H9 (cell line): Measurements from ENCODE around the gene KREMEN1. TPM values are rescaled to one million over a fixed set of nuclear protein-coding genes. Genes with fewer than 3 reads are reported as not detected.

ENCODE experiments used
- DNase-seq: peaks from one replicate; pipeline ENCODE4 v3.0.0-alpha.2; 2017
- H2AFZ ChIP-seq: one replicate; pipeline ENCODE4 v1.6.1; 2013; ENCODE audit warnings: mild to moderate bottlenecking, low read length, control low read depth, moderate library complexity
- H2AK5ac ChIP-seq: 2 replicates; pipeline ENCODE4 v1.6.1; 2013; ENCODE audit warnings: low read length, control low read depth, mixed read lengths; ENCODE audit not compliant: insufficient read length
- H2BK120ac ChIP-seq: one replicate; pipeline ENCODE4 v1.6.1; 2013; ENCODE audit warnings: low read depth, mild to moderate bottlenecking, low read length, control low read depth, inconsistent platforms; ENCODE audit not compliant: poor library complexity, severe bottlenecking
- H2BK12ac ChIP-seq: 2 replicates; pipeline ENCODE4 v1.6.1; 2013; ENCODE audit warnings: low read length, control low read depth, mixed read lengths, low read depth; ENCODE audit not compliant: insufficient read length
- H2BK15ac ChIP-seq: 2 replicates; pipeline ENCODE4 v1.6.1; 2013; ENCODE audit warnings: low read depth, low read length, control low read depth
- H2BK20ac ChIP-seq: one replicate; pipeline ENCODE4 v1.6.1; 2013; ENCODE audit warnings: low read depth, mild to moderate bottlenecking, low read length, control low read depth, inconsistent platforms; ENCODE audit not compliant: poor library complexity, severe bottlenecking
- H2BK5ac ChIP-seq: 2 replicates; pipeline ENCODE4 v1.6.1; 2013; ENCODE audit warnings: low read length, control low read depth, mixed read lengths; ENCODE audit not compliant: insufficient read length
- H3K14ac ChIP-seq: 2 replicates; pipeline ENCODE4 v1.6.1; 2013; ENCODE audit warnings: low read length, control low read depth; ENCODE audit not compliant: insufficient read depth
- H3K18ac ChIP-seq: 2 replicates; pipeline ENCODE4 v1.6.1; 2013; ENCODE audit warnings: low read depth, mild to moderate bottlenecking, mixed read lengths, low read length, control low read depth; ENCODE audit not compliant: insufficient read length
- H3K23ac ChIP-seq: 2 replicates; pipeline ENCODE4 v1.6.1; 2013; ENCODE audit warnings: low read length, control low read depth, mixed read lengths, low read depth; ENCODE audit not compliant: insufficient read length
- H3K23me2 ChIP-seq: 2 replicates; pipeline ENCODE4 v1.6.1; 2013; ENCODE audit warnings: low read depth, mild to moderate bottlenecking, mixed read lengths, low read length, control low read depth; ENCODE audit not compliant: insufficient read length, poor library complexity, severe bottlenecking
- H3K27ac ChIP-seq: 2 replicates; pipeline ENCODE4 v1.5.1; 2013; ENCODE audit warnings: low read length, control low read depth, mixed read lengths, low read depth; ENCODE audit not compliant: insufficient read length
- H3K27me3 ChIP-seq: 2 replicates; pipeline ENCODE4 v1.6.1; 2013; ENCODE audit warnings: low read length, control low read depth, inconsistent platforms; ENCODE audit not compliant: insufficient read depth
- H3K4ac ChIP-seq: 2 replicates; pipeline ENCODE4 v1.6.1; 2013; ENCODE audit warnings: low read depth, mild to moderate bottlenecking, control low read depth, inconsistent platforms, low read length, moderate library complexity
- H3K4me1 ChIP-seq: 2 replicates; pipeline ENCODE4 v1.6.1; 2013; ENCODE audit warnings: low read length, control low read depth, inconsistent platforms; ENCODE audit not compliant: insufficient read depth
- H3K4me2 ChIP-seq: 2 replicates; pipeline ENCODE4 v1.6.1; 2013; ENCODE audit warnings: low read length, control low read depth, mixed read lengths; ENCODE audit not compliant: insufficient read length, insufficient read depth
- H3K56ac ChIP-seq: 2 replicates; pipeline ENCODE4 v1.6.1; 2013; ENCODE audit warnings: low read depth, mild to moderate bottlenecking, mixed read lengths, low read length, control low read depth; ENCODE audit not compliant: insufficient read length
- H3K79me1 ChIP-seq: 2 replicates; pipeline ENCODE4 v1.6.1; 2013; ENCODE audit warnings: low read depth, mild to moderate bottlenecking, moderate library complexity, low read length, control low read depth, inconsistent platforms; ENCODE audit not compliant: insufficient read depth, poor library complexity, severe bottlenecking
- H3K79me2 ChIP-seq: 2 replicates; pipeline ENCODE4 v1.6.1; 2013; ENCODE audit warnings: low read length, control low read depth, inconsistent platforms; ENCODE audit not compliant: insufficient read depth
- H3K9ac ChIP-seq: 2 replicates; pipeline ENCODE4 v1.6.1; 2013; ENCODE audit warnings: low read length, control low read depth, mixed read lengths; ENCODE audit not compliant: insufficient read length; ENCODE audit errors: extremely low read depth
- H3K9me3 ChIP-seq: one replicate; pipeline ENCODE4 v1.6.1; 2013; ENCODE audit warnings: low read depth, low read length, inconsistent platforms; ENCODE audit not compliant: control insufficient read depth
- H3T11ph ChIP-seq: one replicate; pipeline ENCODE4 v1.6.1; 2013; ENCODE audit warnings: mild to moderate bottlenecking, low read length, control low read depth, inconsistent platforms
- H4K20me1 ChIP-seq: one replicate; pipeline ENCODE4 v1.6.1; 2013; ENCODE audit not compliant: control insufficient read depth, insufficient read length, insufficient read depth
- H4K5ac ChIP-seq: 2 replicates; pipeline ENCODE4 v1.6.1; 2013; ENCODE audit warnings: low read depth, mild to moderate bottlenecking, mixed read lengths, low read length, control low read depth; ENCODE audit not compliant: insufficient read length
- H4K8ac ChIP-seq: replicated peaks from 2 replicates; pipeline ENCODE4 v1.6.1; 2013; ENCODE audit warnings: low read length, control low read depth, mixed read lengths, low read depth; ENCODE audit not compliant: insufficient read length
- H4K91ac ChIP-seq: 2 replicates; pipeline ENCODE4 v1.6.1; 2013; ENCODE audit warnings: low read depth, mild to moderate bottlenecking, moderate library complexity, mixed read lengths, low read length, control low read depth; ENCODE audit not compliant: insufficient read length
- H3K27ac Mint-ChIP-seq, 3 experiments: 2 replicates in 2 of 3; 3 replicates in 1 of 3; pipeline ENCODE4 v1.8.0; 2020 to 2021; ENCODE audit warnings: mixed read lengths in 3 of 3, mild to moderate bottlenecking in 1 of 3, moderate library complexity in 1 of 3
- H3K27me3 Mint-ChIP-seq: 2 replicates; pipeline ENCODE4 v1.8.0; 2021; ENCODE audit warnings: low read depth, mild to moderate bottlenecking, moderate library complexity, mixed read lengths
- H3K36me3 Mint-ChIP-seq, 3 experiments: 2 replicates in 2 of 3; 3 replicates in 1 of 3; pipeline ENCODE4 v1.8.0; 2020 to 2021; ENCODE audit warnings: low read depth in 3 of 3, mixed read lengths in 3 of 3; ENCODE audit not compliant: insufficient read depth in 1 of 3
- H3K4me1 Mint-ChIP-seq, 2 experiments: 2 replicates each; pipeline ENCODE4 v1.8.0; 2020; ENCODE audit warnings: mixed read lengths in 2 of 2
- H3K4me3 Mint-ChIP-seq, 2 experiments: 2 replicates in 1 of 2; 3 replicates in 1 of 2; pipeline ENCODE4 v1.8.0; 2020 to 2021; ENCODE audit warnings: mild to moderate bottlenecking in 2 of 2, mixed read lengths in 2 of 2, moderate library complexity in 1 of 2
- H3K9me3 Mint-ChIP-seq, 2 experiments: 2 replicates in 1 of 2; 3 replicates in 1 of 2; pipeline ENCODE4 v1.8.0; 2020; ENCODE audit warnings: mild to moderate bottlenecking in 2 of 2, mixed read lengths in 2 of 2, moderate library complexity in 1 of 2
- CTCF ChIP-seq: fragments of 200-600 bp; sonication (generic); conservative IDR thresholded peaks from 3 replicates; pipeline ENCODE4 v1.8.0; 2021; ENCODE audit warnings: antibody characterized with exemption, mild to moderate bottlenecking
- WGBS: extraction: QIAGEN DNeasy Blood & Tissue Kit; methylation state at CpG from one replicate; pipeline ENCODE4 v1.1.7; 2013; ENCODE audit warnings: missing lambda C conversion rate, low lambda C conversion rate, mixed read lengths; ENCODE audit not compliant: insufficient read length; ENCODE audit errors: extremely low coverage; 5-methylcytosine and 5-hydroxymethylcytosine counted together
- total RNA-seq: library from RNA; stranded (reverse); gene quantifications from 2 replicates; pipeline ENCODE4 v1.2.1, GENCODE V29; 2021

The KREMEN1 gene
- total RNA-seq, 1 experiment from 2014 or later = 2.4 TPM

- no peak overlapping the region for H4K8ac ChIP-seq
- Mint-ChIP-seq H3K27me3 (no peaks in the 10 kb centered on the region), H3K4me1 (peaks cover 42 to 47% of the 10 kb centered on the region in 2 experiments), H3K36me3 (peaks cover 0 to 5% (median 0%) of the 10 kb centered on the region in 3 experiments; a peak in 1 of 7 replicates), H3K27ac (no peak overlapping the region; a peak in 1 of 7 replicates), H3K4me3 (no peak overlapping the region), H3K9me3 (no peaks in the 10 kb centered on the region)
- no peak overlapping the region for H3K27ac ChIP-seq
- H2BK15ac ChIP-seq = no peak overlapping the region
- peaks cover 10% of the 10 kb centered on the region; the same call in 1 of the 2 replicates for H3K4me1 ChIP-seq
- H2BK12ac ChIP-seq = no peak overlapping the region
- no peak for DNase-seq
- no peak overlapping the region for H3K18ac ChIP-seq
- H2AK5ac ChIP-seq = no peak overlapping the region
- H3K4ac ChIP-seq = no peak overlapping the region
- H3K23ac ChIP-seq = no peak overlapping the region
- H3K79me1 ChIP-seq = peaks cover 4% of the 10 kb centered on the region
- no peak overlapping the region for H2AFZ ChIP-seq
- no peaks in the 10 kb centered on the region for H4K20me1 ChIP-seq
- peaks cover 14% of the 10 kb centered on the region for H3K23me2 ChIP-seq
- no peaks in the 10 kb centered on the region for H3K9me3 ChIP-seq
- no peaks in the 10 kb centered on the region for H3K27me3 ChIP-seq
- H2BK5ac ChIP-seq = no peak overlapping the region
- H3K4me2 ChIP-seq = no peak overlapping the region
- no peak overlapping the region for H2BK120ac ChIP-seq
- H4K91ac ChIP-seq = no peak overlapping the region
- H3T11ph ChIP-seq = no peak overlapping the region
- H3K79me2 ChIP-seq = peaks cover 2% of the 10 kb centered on the region; the same call in 1 of the 2 replicates
- TF ChIP-seq CTCF = no peak
- no peak overlapping the region for H3K9ac ChIP-seq
- WGBS = no CpG with 5 or more reads among the region's 2 CpGs
- H4K5ac ChIP-seq = no peak overlapping the region
- H3K56ac ChIP-seq = no peak overlapping the region
- H3K14ac ChIP-seq = no peak overlapping the region
- no peak overlapping the region for H2BK20ac ChIP-seq
Observed at GRCh38 chr22:29032584-29032983, 40.3 kb upstream of the KREMEN1 start.
